Endothelial cell (in vitro differentiated cells): Measurements from ENCODE around the gene ZNF695. TPM values are rescaled to one million over a fixed set of nuclear protein-coding genes. Genes with fewer than 3 reads are reported as not detected.

Source experiments
- DNase-seq: peaks from one replicate; pipeline ENCODE4 v3.0.0; 2021; ENCODE audit warnings: low spot score
- H3K27ac Mint-ChIP-seq: one replicate; pipeline ENCODE4 v1.8.0; 2021; ENCODE audit warnings: mixed read lengths, inconsistent platforms; ENCODE audit not compliant: unreplicated experiment
- H3K27me3 Mint-ChIP-seq: one replicate; pipeline ENCODE4 v1.8.0; 2021; ENCODE audit warnings: mild to moderate bottlenecking, moderate library complexity, mixed read lengths, inconsistent platforms; ENCODE audit not compliant: unreplicated experiment
- H3K36me3 Mint-ChIP-seq: one replicate; pipeline ENCODE4 v1.8.0; 2021; ENCODE audit warnings: mild to moderate bottlenecking, low read depth, mixed read lengths, inconsistent platforms; ENCODE audit not compliant: unreplicated experiment
- H3K4me1 Mint-ChIP-seq: one replicate; pipeline ENCODE4 v1.8.0; 2021; ENCODE audit warnings: mild to moderate bottlenecking, mixed read lengths, inconsistent platforms; ENCODE audit not compliant: unreplicated experiment
- H3K4me3 Mint-ChIP-seq: one replicate; pipeline ENCODE4 v1.8.0; 2021; ENCODE audit warnings: mild to moderate bottlenecking, mixed read lengths, inconsistent platforms; ENCODE audit not compliant: unreplicated experiment
- H3K9me3 Mint-ChIP-seq: one replicate; pipeline ENCODE4 v1.8.0; 2021; ENCODE audit warnings: mixed read lengths, inconsistent platforms; ENCODE audit not compliant: unreplicated experiment
- CTCF ChIP-seq: fragments of 200-600 bp; sonication (generic); IDR thresholded peaks from one replicate; pipeline ENCODE4 v1.5.0; 2021; ENCODE audit warnings: antibody characterized with exemption; ENCODE audit not compliant: unreplicated experiment
- long read RNA-seq: library from polyadenylated mRNA; unstranded; transcript quantifications from one replicate; pipeline ENCODE4 v2.0.0, GENCODE V29; 2020; ENCODE audit not compliant: unreplicated experiment
- total RNA-seq: library from RNA; stranded (reverse); fragmentation: NEBNext Ultra II Directional; extraction: Animal tissue kit (Norgen Biotek cat#: 25700); gene quantifications from one replicate; pipeline ENCODE4 v1.2.1, GENCODE V29; 2021; ENCODE audit not compliant: unreplicated experiment

Gene ZNF695
- 3.2 TPM for total RNA-seq
- long read RNA-seq, partial matches to known transcripts, result 1 of 3 reads
- long read RNA-seq, other reads (novel, unspliced or antisense), result 0 of 3 reads

GRCh38 chr1:247007511-247008405 is at the start of gene ZNF695:
ZNF695 (minus strand) TSS chr1:247008057; CDS start chr1:247007908, 149 bp downstream.
- Mint-ChIP-seq H3K36me3 (peaks cover 16% of the 10 kb centered on the region), H3K4me3 (peak within 1 kb of the TSS; percentile 98), H3K27ac (peak within 1 kb of the TSS; percentile 91), H3K4me1 (no peaks in the 10 kb centered on the region), H3K9me3 (no peaks in the 10 kb centered on the region), H3K27me3 (peaks cover 6% of the 10 kb centered on the region)
- TF ChIP-seq CTCF, result no peak
- DNase-seq, result peak; percentile 90

DNA sequence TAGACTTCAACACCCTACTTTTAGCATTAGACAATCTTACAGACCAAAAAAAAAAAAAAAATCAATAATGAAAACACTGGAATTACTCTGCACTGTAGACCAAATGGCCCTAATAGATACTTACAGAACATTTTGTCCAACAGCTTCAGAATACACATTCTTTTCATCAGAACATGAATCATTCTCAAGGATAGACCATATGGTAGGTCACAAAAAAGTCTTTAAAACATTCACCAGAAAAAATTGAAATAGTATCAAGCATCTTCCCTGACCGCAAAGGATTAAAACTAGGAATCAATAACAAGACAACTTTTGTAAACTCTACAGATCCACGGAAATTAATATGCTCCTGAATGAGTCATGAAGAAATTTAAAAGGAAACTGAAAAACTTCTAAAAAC is 48.2 kb upstream of the ZNF695 start:
- no peak for DNase-seq
- Mint-ChIP-seq H3K27ac (no peak overlapping the region), H3K4me1 (no peaks in the 10 kb centered on the region), H3K27me3 (peaks cover 5% of the 10 kb centered on the region), H3K9me3 (peaks cover 34% of the 10 kb centered on the region), H3K4me3 (no peak overlapping the region), H3K36me3 (peaks cover 46% of the 10 kb centered on the region)
- TF ChIP-seq CTCF, result no peak

DNA sequence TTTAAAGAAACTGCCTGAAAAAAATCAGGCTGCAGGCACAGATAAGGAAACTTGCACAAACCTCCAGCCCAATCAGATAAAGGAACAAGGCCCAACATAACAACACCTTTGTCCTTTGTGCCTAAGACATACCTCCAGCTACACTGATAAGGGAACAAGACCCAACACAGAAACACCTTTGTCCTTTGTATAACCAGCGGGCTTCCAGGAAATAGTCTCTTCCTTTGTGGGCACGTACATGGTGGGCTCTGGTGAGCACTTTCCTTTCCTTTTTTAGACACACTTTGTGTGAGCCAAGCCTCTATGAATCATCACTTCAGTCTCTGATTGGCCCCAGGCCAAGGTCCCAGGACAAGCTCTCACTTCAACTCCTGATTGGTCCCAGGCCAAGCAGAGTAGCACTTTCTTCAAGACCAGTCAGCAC is 47.1 kb upstream of the ZNF695 start:
- Mint-ChIP-seq H3K36me3 (peaks cover 48% of the 10 kb centered on the region), H3K27me3 (peaks cover 5% of the 10 kb centered on the region), H3K9me3 (peaks cover 42% of the 10 kb centered on the region), H3K4me3 (no peak overlapping the region), H3K27ac (no peak overlapping the region), H3K4me1 (no peaks in the 10 kb centered on the region)
- TF ChIP-seq CTCF, result no peak
- DNase-seq, result no peak

DNA sequence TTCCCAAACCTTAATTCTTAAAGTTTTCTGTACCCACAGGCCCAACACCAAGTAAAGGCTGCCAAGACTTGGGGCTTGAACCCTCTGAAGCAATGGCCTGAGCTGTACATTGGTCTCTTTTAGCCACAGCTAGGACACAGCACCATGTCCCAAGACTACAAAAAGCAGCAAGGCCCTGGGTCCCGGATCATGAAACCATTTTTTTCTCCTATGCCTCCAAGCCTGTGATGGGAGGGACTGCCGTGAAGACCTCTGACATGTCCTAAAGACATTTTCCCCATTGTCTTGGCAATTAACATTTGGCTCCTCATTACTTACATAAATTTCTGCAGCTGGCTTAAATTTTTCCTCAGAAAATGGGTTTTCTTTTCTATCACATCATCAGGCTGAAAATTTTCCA is 39.8 kb upstream of the ZNF695 start:
- Mint-ChIP-seq H3K4me3 (no peak overlapping the region), H3K4me1 (no peaks in the 10 kb centered on the region), H3K9me3 (peaks cover 66% of the 10 kb centered on the region), H3K27ac (no peak overlapping the region), H3K27me3 (peaks cover 4% of the 10 kb centered on the region), H3K36me3 (peaks cover 78% of the 10 kb centered on the region)
- no peak for TF ChIP-seq CTCF
- DNase-seq, result no peak

DNA sequence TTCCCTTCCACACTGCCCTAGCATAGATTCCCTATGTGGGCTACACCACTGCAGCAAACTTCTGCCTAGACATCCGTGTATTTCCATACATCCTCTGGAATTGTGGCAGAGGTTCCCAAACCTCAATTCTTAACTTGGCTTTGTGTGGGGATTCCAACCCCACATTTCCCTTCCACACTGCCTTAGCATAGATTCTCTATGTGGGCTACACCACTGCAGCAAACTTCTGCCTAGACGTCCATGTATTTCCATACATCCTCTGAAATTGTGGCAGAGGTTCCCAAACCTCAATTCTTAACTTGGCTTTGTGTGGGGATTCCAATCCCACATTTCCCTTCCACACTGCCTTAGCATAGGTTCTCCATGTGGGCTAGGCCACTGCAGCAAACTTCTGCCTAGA is 39.4 kb upstream of the ZNF695 start:
- H3K4me1 Mint-ChIP-seq, result no peaks in the 10 kb centered on the region
- no peak overlapping the region for H3K27ac Mint-ChIP-seq
- H3K27me3 Mint-ChIP-seq, result peaks cover 4% of the 10 kb centered on the region
- H3K36me3 Mint-ChIP-seq, result peaks cover 78% of the 10 kb centered on the region
- no peak for DNase-seq
- peaks cover 66% of the 10 kb centered on the region for H3K9me3 Mint-ChIP-seq
- H3K4me3 Mint-ChIP-seq, result peak overlapping the region; percentile 65
- TF ChIP-seq CTCF, result no peak
